ENCODE measurements around the gene GSDME.

GSDME gene

GRCh38 chr7:24669971-24670591, 87.2 kb downstream of the GSDME start:
- TF ChIP-seq, protein P1, sequence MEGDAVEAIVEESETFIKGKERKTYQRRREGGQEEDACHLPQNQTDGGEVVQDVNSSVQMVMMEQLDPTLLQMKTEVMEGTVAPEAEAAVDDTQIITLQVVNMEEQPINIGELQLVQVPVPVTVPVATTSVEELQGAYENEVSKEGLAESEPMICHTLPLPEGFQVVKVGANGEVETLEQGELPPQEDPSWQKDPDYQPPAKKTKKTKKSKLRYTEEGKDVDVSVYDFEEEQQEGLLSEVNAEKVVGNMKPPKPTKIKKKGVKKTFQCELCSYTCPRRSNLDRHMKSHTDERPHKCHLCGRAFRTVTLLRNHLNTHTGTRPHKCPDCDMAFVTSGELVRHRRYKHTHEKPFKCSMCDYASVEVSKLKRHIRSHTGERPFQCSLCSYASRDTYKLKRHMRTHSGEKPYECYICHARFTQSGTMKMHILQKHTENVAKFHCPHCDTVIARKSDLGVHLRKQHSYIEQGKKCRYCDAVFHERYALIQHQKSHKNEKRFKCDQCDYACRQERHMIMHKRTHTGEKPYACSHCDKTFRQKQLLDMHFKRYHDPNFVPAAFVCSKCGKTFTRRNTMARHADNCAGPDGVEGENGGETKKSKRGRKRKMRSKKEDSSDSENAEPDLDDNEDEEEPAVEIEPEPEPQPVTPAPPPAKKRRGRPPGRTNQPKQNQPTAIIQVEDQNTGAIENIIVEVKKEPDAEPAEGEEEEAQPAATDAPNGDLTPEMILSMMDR (IDR thresholded peaks at IDR 0.05) = no peak
- Histone ChIP-seq H3K9me3 (no peaks in the 10 kb centered on the region), H3K27ac (no peak overlapping the region), H3K4me1 (ENCODE audit: control insufficient read depth in 1 of 2, insufficient read depth in 1 of 2, low read depth in 1 of 2, low read length in 1 of 2) (no peaks in the 10 kb centered on the region), H3K4me3 (ENCODE audit: low read depth in 1 of 2, low read length in 1 of 2) (no peak overlapping the region), H3K36me3 (no peaks in the 10 kb centered on the region), H3K27me3 (no peaks in the 10 kb centered on the region)

DNA sequence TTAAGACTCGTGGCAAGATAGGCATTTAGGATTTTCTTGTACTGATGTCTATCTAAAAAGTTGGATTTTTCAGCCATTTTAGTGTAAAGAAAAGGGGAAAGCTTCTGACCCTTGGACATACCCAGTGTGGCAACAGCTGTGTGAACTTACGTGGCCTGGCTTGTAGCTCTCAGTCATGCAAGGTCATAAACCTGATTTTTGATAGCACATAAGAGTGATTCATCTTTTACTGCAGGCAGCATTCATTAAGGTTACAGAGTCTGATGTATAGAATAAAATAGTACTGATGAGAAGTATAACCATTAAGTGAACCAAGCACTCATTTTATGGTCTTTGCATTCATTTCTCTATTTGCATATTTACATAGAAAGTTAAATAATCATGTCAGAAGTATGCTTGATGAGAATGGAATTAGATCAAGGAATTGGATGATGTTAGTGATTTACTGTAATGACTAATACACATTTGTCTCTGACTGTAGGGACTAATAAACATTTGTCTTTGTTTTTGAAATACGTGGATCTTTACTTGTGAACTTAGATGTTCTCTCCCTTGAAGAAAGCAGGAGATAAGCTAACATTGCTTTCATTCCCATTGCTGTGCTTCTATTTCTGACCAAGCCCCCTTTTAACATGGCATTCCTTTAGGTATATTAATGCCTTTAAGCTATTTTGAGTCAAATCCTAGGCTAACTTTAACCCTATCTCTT, 88.2 kb downstream of the GSDME start:
- TF ChIP-seq, protein P1 (IDR thresholded peaks at IDR 0.05) = no peak
- no peaks in the 10 kb centered on the region for H3K4me1 ChIP-seq (ENCODE audit: control insufficient read depth in 1 of 2, insufficient read depth in 1 of 2, low read depth in 1 of 2, low read length in 1 of 2)
- H3K9me3 ChIP-seq = no peaks in the 10 kb centered on the region
- H3K27me3 ChIP-seq = no peaks in the 10 kb centered on the region
- no peak overlapping the region for H3K27ac ChIP-seq
- no peak overlapping the region for H3K4me3 ChIP-seq (ENCODE audit: low read depth in 1 of 2, low read length in 1 of 2)
- no peaks in the 10 kb centered on the region for H3K36me3 ChIP-seq

DNA sequence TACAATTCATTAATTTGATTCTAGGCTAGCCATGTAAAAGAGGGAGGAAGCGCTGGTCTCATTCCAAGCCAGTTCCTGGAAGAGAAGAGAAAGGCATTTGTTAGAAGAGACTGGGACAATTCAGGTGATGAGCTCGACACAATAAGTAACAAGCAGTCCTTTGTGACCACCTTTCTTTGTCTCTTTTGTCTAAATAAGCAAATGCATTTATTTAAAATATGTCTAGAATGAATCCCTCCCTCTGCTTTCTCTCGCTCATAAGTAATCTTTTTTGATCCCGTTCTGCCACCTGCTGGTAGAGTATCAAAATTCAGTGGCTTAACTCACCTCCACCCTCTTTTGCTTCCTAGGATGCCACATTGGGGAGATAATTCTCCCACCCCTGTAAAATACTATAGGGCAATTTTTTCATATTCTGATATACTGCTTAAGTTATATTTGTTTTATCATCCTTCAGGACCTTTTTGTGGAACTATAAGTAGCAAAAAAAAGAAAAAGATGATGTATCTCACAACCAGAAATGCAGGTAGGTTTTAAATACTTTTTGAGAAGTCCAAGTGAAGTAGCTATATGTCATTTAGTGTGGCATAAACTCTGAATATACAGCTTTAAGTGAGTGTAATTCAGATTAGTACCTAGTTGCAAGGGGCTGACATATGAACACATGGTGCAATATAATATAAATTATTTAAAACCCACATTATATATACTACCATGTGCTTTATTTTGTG, 91.5 kb downstream of the GSDME start:
- Histone ChIP-seq H3K27ac (no peak overlapping the region), H3K4me3 (ENCODE audit: low read depth in 1 of 2, low read length in 1 of 2) (no peak overlapping the region), H3K36me3 (no peaks in the 10 kb centered on the region), H3K27me3 (no peaks in the 10 kb centered on the region), H3K9me3 (no peaks in the 10 kb centered on the region), H3K4me1 (ENCODE audit: control insufficient read depth in 1 of 2, insufficient read depth in 1 of 2, low read depth in 1 of 2, low read length in 1 of 2) (no peaks in the 10 kb centered on the region)
- TF ChIP-seq, protein P1 (IDR thresholded peaks at IDR 0.05) = no peak

- no peak overlapping the region for H3K4me3 ChIP-seq (ENCODE audit: low read depth in 1 of 2, low read length in 1 of 2)
- H3K27ac ChIP-seq = no peak overlapping the region
- H3K4me1 ChIP-seq (ENCODE audit: control insufficient read depth in 1 of 2, insufficient read depth in 1 of 2, low read depth in 1 of 2, low read length in 1 of 2) = no peaks in the 10 kb centered on the region
- TF ChIP-seq, protein P1 (IDR thresholded peaks at IDR 0.05) = no peak
- H3K9me3 ChIP-seq = no peaks in the 10 kb centered on the region
- no peaks in the 10 kb centered on the region for H3K27me3 ChIP-seq
- no peaks in the 10 kb centered on the region for H3K36me3 ChIP-seq
Measured at GRCh38 chr7:24660546-24660945, 96.7 kb downstream of the GSDME start.

GRCh38 chr7:24659505-24659904, 97.8 kb downstream of the GSDME start:
- no peaks in the 10 kb centered on the region for H3K4me1 ChIP-seq (ENCODE audit: control insufficient read depth in 1 of 2, insufficient read depth in 1 of 2, low read depth in 1 of 2, low read length in 1 of 2)
- H3K36me3 ChIP-seq = no peaks in the 10 kb centered on the region
- TF ChIP-seq, protein P1 (IDR thresholded peaks at IDR 0.05) = no peak
- no peaks in the 10 kb centered on the region for H3K27me3 ChIP-seq
- H3K27ac ChIP-seq = no peak overlapping the region
- H3K9me3 ChIP-seq = no peaks in the 10 kb centered on the region
- H3K4me3 ChIP-seq (ENCODE audit: low read depth in 1 of 2, low read length in 1 of 2) = no peak overlapping the region

Data from neutrophil (primary cell).